HUES64 (cell line): Measurements from ENCODE around the gene SMARCAL1. TPM values are rescaled to one million over a fixed set of nuclear protein-coding genes. Genes with fewer than 3 reads are reported as not detected.

ENCODE experiments used
- H3K27ac ChIP-seq: 2 replicates; pipeline ENCODE4 v1.7.0; 2013; ENCODE audit warnings: low read depth, low read length, inconsistent platforms
- H3K27me3 ChIP-seq: 2 replicates; pipeline ENCODE4 v1.6.1; 2013; ENCODE audit warnings: mild to moderate bottlenecking, low read length; ENCODE audit not compliant: insufficient read depth
- H3K36me3 ChIP-seq: 2 replicates; pipeline ENCODE4 v1.6.1; 2013; ENCODE audit warnings: mild to moderate bottlenecking, low read length; ENCODE audit not compliant: insufficient read depth
- H3K4me1 ChIP-seq: 2 replicates; pipeline ENCODE4 v1.6.1; 2013; ENCODE audit warnings: mild to moderate bottlenecking, low read length, moderate library complexity; ENCODE audit not compliant: insufficient read depth
- H3K4me3 ChIP-seq: 2 replicates; pipeline ENCODE4 v1.5.1; 2013; ENCODE audit warnings: mild to moderate bottlenecking, low read length, moderate library complexity
- H3K9ac ChIP-seq: 2 replicates; pipeline ENCODE4 v1.6.1; 2013; ENCODE audit warnings: mild to moderate bottlenecking, low read depth, low read length
- H3K9me3 ChIP-seq: 2 replicates; pipeline ENCODE4 v1.6.1; 2013; ENCODE audit warnings: low read depth, low read length; ENCODE audit not compliant: insufficient read depth
- WGBS: fragments of 150-250, 120-280 bp; methylation state at CpG from one replicate; pipeline ENCODE4 v1.1.7; 2013; ENCODE audit warnings: missing lambda C conversion rate; 5-methylcytosine and 5-hydroxymethylcytosine counted together
- polyA plus RNA-seq, 2 experiments: library from polyadenylated mRNA; stranded (reverse); fragments of 50-300 nt; gene quantifications; one replicate each; pipeline ENCODE4 v1.2.3, GENCODE V29; 2013

SMARCAL1 gene
- polyA plus RNA-seq (2013, experiment 1 of 2), result 20.4 TPM
- polyA plus RNA-seq (2013, experiment 2 of 2), result 20.5 TPM

GRCh38 chr2:216412022-216412999 lies at the start of gene SMARCAL1:
Gene SMARCAL1 (plus strand): TSS chr2:216412484. CDS start chr2:216414705, 2,221 bp downstream.
- peak within 1 kb of the TSS; percentile 92 for H3K4me3 ChIP-seq
- H3K4me1 ChIP-seq, result peaks cover 13% of the 10 kb centered on the region
- H3K9me3 ChIP-seq, result no peaks in the 10 kb centered on the region
- WGBS, result 6% methylated on average over 56 of the region's 56 CpGs
- H3K9ac ChIP-seq, result peak within 1 kb of the TSS; percentile 90
- peaks cover 29% of the 10 kb centered on the region for H3K36me3 ChIP-seq
- no peaks in the 10 kb centered on the region for H3K27me3 ChIP-seq
- H3K27ac ChIP-seq, result peak within 1 kb of the TSS; percentile 67

GRCh38 chr2:216362730-216363129 lies 49.6 kb upstream of the SMARCAL1 start:
- no peaks in the 10 kb centered on the region for H3K27me3 ChIP-seq
- no peak overlapping the region for H3K9ac ChIP-seq
- no peak overlapping the region for H3K27ac ChIP-seq
- no peaks in the 10 kb centered on the region for H3K36me3 ChIP-seq
- WGBS, result 85% methylated on average over 2 of the region's 2 CpGs
- no peaks in the 10 kb centered on the region for H3K9me3 ChIP-seq
- H3K4me3 ChIP-seq, result no peak overlapping the region
- peaks cover 11% of the 10 kb centered on the region for H3K4me1 ChIP-seq

GRCh38 chr2:216363221-216363620 lies 49.1 kb upstream of the SMARCAL1 start:
- no peak overlapping the region for H3K4me3 ChIP-seq
- H3K9ac ChIP-seq, result no peak overlapping the region
- no peaks in the 10 kb centered on the region for H3K9me3 ChIP-seq
- WGBS, result 100% methylated on average over 1 of the region's 3 CpGs
- peaks cover 15% of the 10 kb centered on the region for H3K4me1 ChIP-seq
- H3K36me3 ChIP-seq, result no peaks in the 10 kb centered on the region
- H3K27me3 ChIP-seq, result no peaks in the 10 kb centered on the region
- no peak overlapping the region for H3K27ac ChIP-seq

- H3K4me1 ChIP-seq, result peaks cover 20% of the 10 kb centered on the region
- peaks cover 17% of the 10 kb centered on the region for H3K27me3 ChIP-seq
- 95% methylated on average over 2 of the region's 2 CpGs for WGBS
- H3K9ac ChIP-seq, result no peak overlapping the region
- no peaks in the 10 kb centered on the region for H3K9me3 ChIP-seq
- no peaks in the 10 kb centered on the region for H3K36me3 ChIP-seq
- no peak overlapping the region for H3K4me3 ChIP-seq
- no peak overlapping the region for H3K27ac ChIP-seq
Measured at GRCh38 chr2:216365518-216365917, 46.8 kb upstream of the SMARCAL1 start.

- H3K4me3 ChIP-seq, result no peak overlapping the region
- peaks cover 29% of the 10 kb centered on the region for H3K27me3 ChIP-seq
- no peaks in the 10 kb centered on the region for H3K9me3 ChIP-seq
- H3K9ac ChIP-seq, result no peak overlapping the region
- peaks cover 23% of the 10 kb centered on the region for H3K4me1 ChIP-seq
- H3K27ac ChIP-seq, result no peak overlapping the region
- WGBS, result 78% methylated on average over 5 of the region's 5 CpGs
- H3K36me3 ChIP-seq, result no peaks in the 10 kb centered on the region
Measured at GRCh38 chr2:216366777-216367471, 45.4 kb upstream of the SMARCAL1 start.

- no peak overlapping the region for H3K4me3 ChIP-seq
Measured at GRCh38 chr2:216369821-216370220, 42.5 kb upstream of the SMARCAL1 start.

GRCh38 chr2:216370961-216371712 lies 41.1 kb upstream of the SMARCAL1 start:
- Histone ChIP-seq H3K9ac (no peak overlapping the region), H3K4me3 (peak overlapping the region; percentile 75), H3K36me3 (no peaks in the 10 kb centered on the region), H3K27ac (no peak overlapping the region), H3K4me1 (peaks cover 30% of the 10 kb centered on the region), H3K27me3 (peaks cover 44% of the 10 kb centered on the region), H3K9me3 (no peaks in the 10 kb centered on the region)
- WGBS, result under 1% methylated on average over 53 of the region's 53 CpGs

More at GRCh38 chr2:216369821-216370220, 42.5 kb upstream of the SMARCAL1 start:
- Histone ChIP-seq H3K36me3 (no peaks in the 10 kb centered on the region), H3K9ac (no peak overlapping the region), H3K4me1 (peaks cover 30% of the 10 kb centered on the region), H3K9me3 (no peaks in the 10 kb centered on the region), H3K27ac (no peak overlapping the region), H3K27me3 (peaks cover 44% of the 10 kb centered on the region)
- 92% methylated on average over 18 of the region's 18 CpGs for WGBS

- H3K9me3 ChIP-seq, result no peaks in the 10 kb centered on the region
- no peak within 1 kb of the TSS for H3K9ac ChIP-seq
- H3K36me3 ChIP-seq, result no peaks in the 10 kb centered on the region
- H3K4me1 ChIP-seq, result peaks cover 30% of the 10 kb centered on the region
- under 1% methylated on average over 56 of the region's 60 CpGs for WGBS
- H3K27me3 ChIP-seq, result peaks cover 44% of the 10 kb centered on the region
- H3K27ac ChIP-seq, result no peak within 1 kb of the TSS
- H3K4me3 ChIP-seq, result peak within 1 kb of the TSS; percentile 75
Measured at GRCh38 chr2:216371721-216372702, 40.3 kb upstream of the SMARCAL1 start, which contains the start of gene MARCHF4. Gene MARCHF4 (minus strand): TSS chr2:216372483. CDS start chr2:216370260, 2,223 bp downstream.

- H3K27me3 ChIP-seq, result peaks cover 44% of the 10 kb centered on the region
- WGBS, result 31% methylated on average over 5 of the region's 6 CpGs
- H3K36me3 ChIP-seq, result no peaks in the 10 kb centered on the region
- peak overlapping the region; percentile 75 for H3K4me3 ChIP-seq
- H3K27ac ChIP-seq, result no peak overlapping the region
- H3K9me3 ChIP-seq, result no peaks in the 10 kb centered on the region
- peaks cover 23% of the 10 kb centered on the region for H3K4me1 ChIP-seq
- no peak overlapping the region for H3K9ac ChIP-seq
Measured at GRCh38 chr2:216372761-216373291, 39.5 kb upstream of the SMARCAL1 start.

GRCh38 chr2:216373896-216374295 lies 38.4 kb upstream of the SMARCAL1 start:
- Histone ChIP-seq H3K27me3 (peaks cover 43% of the 10 kb centered on the region), H3K9me3 (no peaks in the 10 kb centered on the region), H3K36me3 (no peaks in the 10 kb centered on the region), H3K9ac (no peak overlapping the region), H3K4me1 (peaks cover 20% of the 10 kb centered on the region), H3K27ac (no peak overlapping the region), H3K4me3 (no peak overlapping the region)
